GM21423 (cell line): ENCODE results near the gene OASL.

ENCODE experiments used
- ATAC-seq: cut with Tn5 transposase; IDR thresholded peaks from one replicate; pipeline ENCODE4 v1.9.1; 2021; ENCODE audit warnings: mild to moderate bottlenecking, moderate library complexity; ENCODE audit not compliant: unreplicated experiment

OASL gene

DNA sequence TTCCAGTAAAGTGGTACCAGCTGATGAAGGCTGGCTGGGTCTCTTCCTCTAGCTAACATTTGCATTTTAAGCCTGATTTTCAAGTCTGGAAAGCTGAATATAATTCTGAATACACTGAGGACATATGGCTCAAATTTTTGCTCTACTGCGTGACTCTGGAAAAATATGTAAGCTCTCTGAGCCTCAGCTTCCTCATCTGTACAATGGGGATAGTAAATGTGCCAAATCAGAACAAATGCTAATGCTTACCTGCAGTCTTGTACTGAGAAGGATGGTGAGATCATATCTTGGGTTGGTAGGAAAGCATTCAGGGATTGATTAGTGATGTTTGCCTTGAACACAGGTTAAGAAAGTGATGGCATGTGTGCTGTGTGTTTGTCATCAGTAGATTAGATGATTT is 46.1 kb downstream of the OASL start:
- no peak for ATAC-seq

GRCh38 chr12:120991965-120992364 is 47.1 kb downstream of the OASL start:
- no peak for ATAC-seq

GRCh38 chr12:120990487-120991055 is 48.5 kb downstream of the OASL start:
- ATAC-seq: no peak

DNA sequence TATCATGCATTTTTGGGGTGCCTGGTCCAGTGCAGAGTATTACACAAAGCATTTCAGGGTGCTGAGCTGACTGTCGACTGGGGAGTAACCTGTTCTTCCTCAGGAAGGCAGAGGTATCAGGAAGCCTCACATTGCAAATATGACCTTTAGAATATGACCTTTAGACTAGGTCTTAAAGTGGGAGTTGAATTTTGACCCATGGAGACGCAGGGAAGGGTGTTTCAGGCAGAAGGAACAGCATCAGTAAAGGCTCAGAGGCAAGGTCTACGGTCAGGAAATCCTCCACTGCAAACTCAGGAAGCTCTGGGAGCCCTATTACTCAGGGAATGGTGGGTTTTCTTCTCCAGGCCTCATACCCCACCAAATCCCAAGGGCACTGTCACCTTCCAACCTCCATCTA is 49.4 kb downstream of the OASL start:
- no peak for ATAC-seq

DNA sequence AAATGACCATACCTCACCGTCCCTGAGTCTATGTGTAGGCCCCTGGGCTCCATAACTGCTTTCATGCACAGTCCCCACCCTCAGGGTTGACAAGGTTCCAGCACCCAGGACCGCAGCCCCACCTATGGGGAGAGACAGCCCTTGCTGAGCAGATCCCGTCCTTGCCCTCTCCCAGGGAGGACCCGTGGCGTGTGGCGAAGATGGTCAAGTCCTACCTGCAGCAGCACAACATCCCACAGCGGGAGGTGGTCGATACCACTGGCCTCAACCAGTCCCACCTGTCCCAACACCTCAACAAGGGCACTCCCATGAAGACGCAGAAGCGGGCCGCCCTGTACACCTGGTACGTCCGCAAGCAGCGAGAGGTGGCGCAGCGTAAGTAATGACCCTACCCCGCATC is 50.4 kb downstream of the OASL start:
- no peak for ATAC-seq

DNA sequence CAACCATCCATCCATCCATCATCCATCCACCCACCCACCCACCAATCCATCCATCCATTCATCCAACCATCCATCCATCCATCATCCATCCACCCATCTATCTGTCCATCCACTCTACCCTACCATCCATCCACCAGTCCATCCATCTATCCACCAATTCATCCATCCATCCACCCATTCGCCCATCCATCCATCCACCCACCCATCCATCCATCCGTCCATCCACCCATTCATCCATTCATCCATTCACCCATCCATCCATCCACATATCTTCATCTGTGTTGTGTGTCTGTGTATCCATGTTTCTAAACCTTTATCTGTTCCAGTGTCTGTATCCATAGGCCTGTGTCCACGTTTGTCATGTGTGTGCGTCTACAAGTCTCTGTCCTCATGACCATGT is 50.8 kb downstream of the OASL start:
- no peak for ATAC-seq

GRCh38 chr12:120984351-120984898 is 54.6 kb downstream of the OASL start:
- ATAC-seq: no peak

DNA sequence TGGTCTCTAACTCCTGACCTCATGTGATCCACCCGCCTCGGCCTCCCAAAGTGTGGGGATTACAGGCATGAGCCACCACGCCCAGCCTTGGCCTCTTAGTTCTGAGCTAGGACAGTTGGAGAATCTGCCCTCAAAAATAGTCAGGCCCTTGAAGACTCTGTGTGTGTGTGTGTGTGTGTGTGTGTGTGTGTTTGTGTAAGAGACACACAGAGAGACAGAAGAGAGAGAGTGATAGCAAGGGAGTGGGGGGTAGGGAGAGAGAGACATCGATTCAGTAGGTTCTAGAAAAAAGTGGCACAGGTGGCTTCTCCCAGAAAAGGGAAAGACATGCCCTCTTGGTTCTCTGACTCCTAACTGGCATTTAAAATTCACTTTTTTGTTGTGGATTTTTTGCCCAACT is 55.3 kb downstream of the OASL start:
- ATAC-seq: no peak

DNA sequence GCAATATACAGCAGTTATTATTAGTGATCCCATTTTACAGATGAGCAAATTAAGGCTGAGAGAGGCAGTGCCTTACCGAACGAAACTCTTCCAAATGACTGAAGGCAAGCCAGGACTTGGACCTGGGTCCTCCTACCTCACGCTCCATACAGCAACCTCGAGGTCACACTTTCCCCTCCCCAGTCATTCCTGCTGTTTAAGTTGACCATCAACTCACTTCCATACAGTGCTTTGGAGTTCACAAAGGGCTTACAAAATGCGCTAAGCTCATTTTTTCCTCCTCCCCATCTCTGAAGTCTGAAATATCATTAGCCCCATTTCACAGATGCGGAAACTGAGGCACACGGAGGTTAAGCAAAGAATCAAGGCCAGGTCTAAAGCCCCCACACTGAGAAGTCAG is 56.4 kb downstream of the OASL start:
- ATAC-seq: no peak

DNA sequence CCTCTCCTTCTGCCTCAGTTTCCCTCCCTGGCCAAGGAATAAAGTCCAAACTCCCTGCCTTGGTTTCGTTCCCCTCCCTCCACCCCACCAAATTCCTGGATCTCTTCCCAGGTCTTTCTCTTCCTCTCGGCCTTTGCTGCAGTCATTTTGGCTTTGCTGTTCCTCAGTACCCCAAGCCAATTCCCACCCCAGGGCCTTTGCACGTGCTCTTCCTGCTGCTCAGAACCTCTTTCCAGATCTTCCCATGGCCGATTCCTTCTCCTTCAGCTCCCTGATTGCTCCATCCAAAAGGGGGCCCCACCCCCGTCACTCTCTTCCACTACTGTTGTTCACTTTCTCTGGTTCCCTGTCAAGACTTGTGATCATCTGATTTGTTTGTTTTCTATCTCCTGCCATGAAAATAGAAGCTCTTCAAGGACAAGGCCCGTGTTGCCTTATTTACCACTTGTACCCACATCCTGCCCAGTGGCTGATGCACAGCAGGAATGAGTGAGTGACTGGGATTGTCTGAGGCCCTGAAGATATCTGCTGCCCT is 57.6 kb downstream of the OASL start:
- no peak for ATAC-seq

DNA sequence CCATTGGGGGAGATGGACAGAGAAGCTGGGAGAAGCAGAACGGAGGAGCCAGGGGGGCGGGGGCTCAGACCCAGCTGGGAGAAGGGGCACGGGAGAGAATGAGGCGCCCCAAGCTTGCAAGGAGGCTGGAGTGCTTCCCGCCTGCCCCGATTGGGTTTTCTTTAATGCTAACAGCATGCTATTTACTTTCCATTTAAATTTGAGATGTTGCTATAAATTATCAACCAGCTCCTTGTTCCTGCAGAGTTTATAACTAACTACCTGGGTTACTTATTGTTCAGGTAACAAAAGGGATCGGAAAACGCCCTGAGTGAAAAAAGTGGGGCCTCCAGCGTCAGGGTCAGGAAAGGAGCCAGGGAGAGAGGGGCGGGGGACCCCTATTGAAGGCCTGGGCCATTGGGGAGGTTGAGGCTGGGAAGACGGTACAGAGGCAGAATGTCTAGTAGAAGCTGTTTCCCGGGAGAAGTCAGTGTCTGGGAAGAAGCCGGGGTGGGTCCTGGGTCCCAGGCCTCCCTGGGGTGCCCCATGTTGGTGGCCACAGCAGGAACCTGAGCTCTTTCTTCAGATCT is 58.2 kb downstream of the OASL start:
- no peak for ATAC-seq

DNA sequence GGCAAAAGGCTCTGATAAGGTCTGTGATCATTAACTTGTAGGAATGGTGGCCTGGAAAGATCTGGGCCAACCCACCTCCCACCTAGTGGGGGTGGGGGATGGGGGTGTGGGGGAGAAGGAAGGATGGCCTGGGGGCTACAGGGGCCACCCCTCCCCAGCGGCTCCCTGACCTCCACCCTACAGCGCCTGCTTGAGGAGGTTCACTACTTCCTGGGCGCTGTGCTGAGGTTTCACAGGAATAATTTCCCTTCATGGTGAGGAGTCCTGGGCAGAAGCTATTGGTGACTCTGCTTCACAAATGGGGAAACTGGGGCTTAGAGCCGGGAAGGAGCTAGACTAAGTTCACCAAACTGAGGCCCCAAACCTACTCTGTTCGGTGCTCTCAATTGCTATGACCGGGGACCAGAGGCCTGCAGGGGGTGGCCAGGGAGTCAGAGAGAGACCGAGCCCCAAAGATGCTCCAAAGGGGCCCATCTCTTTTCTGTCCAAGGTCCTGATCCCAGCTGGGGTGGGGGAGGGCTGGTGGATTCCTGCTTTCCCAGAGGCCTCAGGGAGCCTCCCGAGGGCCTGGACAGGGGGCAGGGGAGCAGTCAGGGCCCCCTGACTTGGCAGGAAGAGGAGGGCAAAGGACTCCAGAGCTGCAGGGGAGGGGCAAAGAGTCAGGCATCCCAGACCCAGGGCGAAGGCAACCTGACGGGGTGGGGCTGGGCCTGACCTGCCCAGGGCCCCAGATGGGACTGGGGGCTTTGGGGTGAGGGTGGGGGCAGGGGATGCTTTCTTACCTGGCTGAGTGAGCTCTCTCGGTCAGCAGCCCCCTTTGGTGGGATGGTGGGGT is 59.0 kb downstream of the OASL start:
- ATAC-seq: no peak

DNA sequence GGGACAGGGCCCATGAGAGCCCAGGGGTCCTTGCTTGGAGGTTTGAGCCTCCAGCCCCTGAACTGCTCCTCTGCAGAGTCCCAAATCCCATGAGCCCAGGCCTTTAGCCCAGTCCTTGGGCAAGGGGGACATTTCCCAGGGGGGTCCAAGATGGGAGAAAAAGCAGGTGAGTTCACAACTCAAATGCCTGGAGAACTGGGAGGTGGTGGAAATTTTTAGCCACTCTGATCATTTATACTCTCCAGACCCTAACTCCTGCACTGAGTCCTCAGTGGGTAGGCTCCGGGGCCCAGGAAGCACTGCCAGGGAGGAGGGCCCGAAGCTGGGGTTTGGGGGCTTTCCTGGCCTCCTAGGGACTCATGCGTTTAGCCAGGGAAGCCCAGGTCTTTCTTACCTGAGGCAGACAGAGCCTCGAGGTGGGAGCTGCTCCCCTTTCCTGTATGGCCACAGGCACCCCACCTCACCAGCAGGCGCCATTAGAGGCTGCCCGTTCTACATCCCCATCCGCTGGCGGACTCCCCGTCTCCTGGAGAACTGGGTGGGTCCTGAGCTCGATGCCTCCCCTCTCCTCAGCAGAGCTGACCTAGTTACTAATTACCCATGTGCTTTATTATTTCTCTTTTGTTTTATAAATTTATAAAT is 59.7 kb downstream of the OASL start:
- ATAC-seq: no peak

DNA sequence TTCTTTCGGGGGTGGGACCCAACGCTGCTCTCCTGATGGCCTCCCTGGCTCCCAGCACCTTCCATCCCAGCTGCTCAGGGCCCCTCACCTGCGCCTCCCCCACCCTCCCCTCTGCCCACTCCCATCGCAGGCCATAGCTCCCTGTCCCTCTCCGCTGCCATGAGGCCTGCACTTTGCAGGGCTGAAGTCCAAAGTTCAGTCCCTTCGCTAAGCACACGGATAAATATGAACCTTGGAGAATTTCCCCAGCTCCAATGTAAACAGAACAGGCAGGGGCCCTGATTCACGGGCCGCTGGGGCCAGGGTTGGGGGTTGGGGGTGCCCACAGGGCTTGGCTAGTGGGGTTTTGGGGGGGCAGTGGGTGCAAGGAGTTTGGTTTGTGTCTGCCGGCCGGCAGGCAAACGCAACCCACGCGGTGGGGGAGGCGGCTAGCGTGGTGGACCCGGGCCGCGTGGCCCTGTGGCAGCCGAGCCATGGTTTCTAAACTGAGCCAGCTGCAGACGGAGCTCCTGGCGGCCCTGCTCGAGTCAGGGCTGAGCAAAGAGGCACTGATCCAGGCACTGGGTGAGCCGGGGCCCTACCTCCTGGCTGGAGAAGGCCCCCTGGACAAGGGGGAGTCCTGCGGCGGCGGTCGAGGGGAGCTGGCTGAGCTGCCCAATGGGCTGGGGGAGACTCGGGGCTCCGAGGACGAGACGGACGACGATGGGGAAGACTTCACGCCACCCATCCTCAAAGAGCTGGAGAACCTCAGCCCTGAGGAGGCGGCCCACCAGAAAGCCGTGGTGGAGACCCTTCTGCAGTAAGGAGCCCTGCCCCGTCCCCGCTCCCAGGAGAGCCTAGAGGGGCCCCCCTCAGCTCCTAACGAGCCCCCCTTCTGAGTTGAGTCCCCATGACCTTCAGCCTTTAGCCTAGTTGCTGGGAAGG is 60.5 kb downstream of the OASL start, which contains the start of gene HNF1A:
TSS of gene HNF1A (plus strand) at position 248 of the 924 bp plus-strand sequence. CDS start at position 474, 226 bp downstream.
- no peak for ATAC-seq

DNA sequence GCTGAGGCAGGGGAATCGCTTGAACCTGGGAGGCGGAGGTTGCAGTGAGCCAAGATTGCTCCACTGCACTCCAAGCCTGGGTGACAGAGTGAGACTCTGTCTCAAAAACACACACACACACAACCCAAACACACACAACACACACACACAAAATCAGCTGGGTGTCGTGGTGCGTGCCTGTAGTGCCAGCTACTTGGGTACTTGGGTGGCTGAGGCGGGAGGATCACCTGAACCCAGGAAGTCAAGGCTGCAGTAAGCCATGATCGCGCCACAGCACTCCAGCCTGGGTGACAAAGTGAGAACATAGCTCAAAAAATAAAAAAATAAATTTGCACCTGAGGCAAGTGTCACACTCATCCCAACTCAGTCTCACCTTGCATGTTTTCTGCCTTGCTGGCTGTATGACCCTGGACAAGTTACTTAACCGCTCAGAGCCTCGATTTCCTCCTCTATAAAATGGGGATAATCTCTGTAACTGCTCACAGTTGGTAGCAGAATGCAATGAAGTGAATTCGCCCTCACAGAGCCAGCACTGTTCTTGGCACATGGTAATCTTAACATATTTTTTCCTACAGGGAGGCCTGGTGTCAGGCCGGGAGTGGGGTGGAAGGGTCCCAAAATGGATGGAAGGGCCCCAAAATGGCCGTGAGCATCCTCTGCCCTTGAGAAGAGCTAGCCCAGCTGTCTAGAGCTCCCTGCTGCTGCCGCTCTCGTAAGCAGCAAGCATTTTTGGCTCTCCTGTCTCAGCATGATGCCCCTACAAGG is 61.3 kb downstream of the OASL start:
- ATAC-seq: no peak

DNA sequence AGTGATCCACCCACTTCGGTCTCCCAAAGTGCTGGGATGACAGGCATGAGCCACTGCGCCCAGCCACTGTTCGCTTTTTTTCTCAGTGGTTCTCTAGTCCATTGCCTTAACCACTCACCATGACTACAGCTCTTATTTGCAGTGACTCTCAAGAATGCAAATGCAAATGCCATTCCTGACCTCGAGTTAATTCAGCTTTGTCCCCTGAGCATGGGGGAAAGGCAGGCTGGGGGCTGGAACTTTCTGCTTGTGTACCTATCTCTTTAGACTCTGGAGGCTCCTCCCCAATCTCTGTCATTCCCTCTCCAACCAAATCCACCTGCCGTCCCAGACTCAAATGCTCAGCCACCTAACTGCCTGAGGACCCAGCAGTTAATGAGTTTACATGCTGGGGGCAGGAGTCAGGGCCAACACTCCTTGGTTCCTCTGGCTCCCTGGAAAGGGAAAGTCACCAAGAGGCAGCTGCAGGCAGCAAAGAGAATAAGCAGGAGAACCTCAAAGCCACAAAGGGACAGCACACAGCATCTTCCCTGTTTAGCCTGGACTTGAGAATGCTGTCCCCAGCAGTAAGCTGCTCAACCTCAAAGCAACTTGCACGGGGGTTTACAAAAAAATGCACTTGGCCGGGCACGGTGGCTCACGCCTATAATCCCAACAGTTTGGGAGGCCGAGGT is 66.0 kb downstream of the OASL start:
- no peak for ATAC-seq

- ATAC-seq: no peak
Observed at GRCh38 chr12:120971299-120972180, 67.5 kb downstream of the OASL start.

DNA sequence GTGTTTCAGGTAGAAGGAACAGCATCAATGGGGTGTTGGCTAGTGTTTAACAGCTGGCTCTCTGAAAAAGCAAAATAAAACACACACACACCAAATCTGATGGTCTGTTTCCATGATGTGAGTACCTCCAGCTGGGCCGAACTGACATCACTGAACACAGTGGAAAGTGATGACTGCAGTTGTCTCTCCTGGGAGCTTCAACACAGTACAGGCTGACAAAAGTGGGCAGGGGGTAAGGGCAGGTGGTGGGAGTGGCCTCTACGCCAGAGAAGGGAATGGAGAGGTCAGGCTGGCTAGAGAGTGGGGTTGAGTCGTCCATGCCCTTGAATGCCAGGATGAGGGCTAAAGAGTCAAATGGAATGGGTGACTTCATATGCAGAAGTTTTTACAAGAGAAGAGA is 68.7 kb downstream of the OASL start:
- ATAC-seq: no peak
